ENCODE measurements around the gene AKR1E2. TPM values are rescaled to one million over a fixed set of nuclear protein-coding genes. Genes with fewer than 3 reads are reported as not detected.

AKR1E2 gene
- total RNA-seq, 1 donor from 2014 or later, result 4.9 TPM

GRCh38 chr10:4846775-4847174 lies 20.8 kb downstream of the AKR1E2 start:
- peaks cover 31% of the 10 kb centered on the region for H3K4me1 Mint-ChIP-seq (ENCODE audit: low read depth)
- DNase-seq (ENCODE audit: low spot score), result no peak
- H3K27ac Mint-ChIP-seq (ENCODE audit: unreplicated experiment), result no peak overlapping the region
- H3K27me3 Mint-ChIP-seq (ENCODE audit: low read depth), result no peaks in the 10 kb centered on the region
- no peaks in the 10 kb centered on the region for H3K9me3 Mint-ChIP-seq (ENCODE audit: low read depth)
- H3K36me3 Mint-ChIP-seq (ENCODE audit: low read depth), result peaks cover 2% of the 10 kb centered on the region
- H3K4me3 Mint-ChIP-seq (ENCODE audit: unreplicated experiment), result no peak overlapping the region
- no peak for TF ChIP-seq CTCF (IDR thresholded peaks at IDR 0.05)

GRCh38 chr10:4847561-4848355 lies 21.8 kb downstream of the AKR1E2 start:
- Mint-ChIP-seq H3K27ac (ENCODE audit: unreplicated experiment) (peak overlapping the region; percentile 96), H3K9me3 (ENCODE audit: low read depth) (no peaks in the 10 kb centered on the region), H3K27me3 (ENCODE audit: low read depth) (no peaks in the 10 kb centered on the region), H3K4me1 (ENCODE audit: low read depth) (peaks cover 31% of the 10 kb centered on the region), H3K36me3 (ENCODE audit: low read depth) (peaks cover under 1% of the 10 kb centered on the region), H3K4me3 (ENCODE audit: unreplicated experiment) (no peak overlapping the region)
- DNase-seq (ENCODE audit: low spot score), result no peak
- TF ChIP-seq CTCF (IDR thresholded peaks at IDR 0.05), result no peak

- Mint-ChIP-seq H3K27ac (ENCODE audit: unreplicated experiment) (peak overlapping the region; percentile 96), H3K4me3 (ENCODE audit: unreplicated experiment) (no peak overlapping the region), H3K27me3 (ENCODE audit: low read depth) (peaks cover 2% of the 10 kb centered on the region), H3K9me3 (ENCODE audit: low read depth) (no peaks in the 10 kb centered on the region), H3K4me1 (ENCODE audit: low read depth) (peaks cover 31% of the 10 kb centered on the region), H3K36me3 (ENCODE audit: low read depth) (no peaks in the 10 kb centered on the region)
- no peak for DNase-seq (ENCODE audit: low spot score)
- no peak for TF ChIP-seq CTCF (IDR thresholded peaks at IDR 0.05)
These were observed 22.5 kb downstream of the AKR1E2 start for GRCh38 chr10:4848356-4849041.

- Mint-ChIP-seq H3K9me3 (ENCODE audit: low read depth) (no peaks in the 10 kb centered on the region), H3K4me1 (ENCODE audit: low read depth) (peaks cover 31% of the 10 kb centered on the region)
These were observed 23.0 kb downstream of the AKR1E2 start for GRCh38 chr10:4849042-4849402.

More at GRCh38 chr10:4849042-4849402, 23.0 kb downstream of the AKR1E2 start:
- no peak for DNase-seq (ENCODE audit: low spot score)
- Mint-ChIP-seq H3K4me3 (ENCODE audit: unreplicated experiment) (no peak overlapping the region), H3K27me3 (ENCODE audit: low read depth) (peaks cover 3% of the 10 kb centered on the region), H3K27ac (ENCODE audit: unreplicated experiment) (no peak overlapping the region), H3K36me3 (ENCODE audit: low read depth) (no peaks in the 10 kb centered on the region)
- no peak for TF ChIP-seq CTCF (IDR thresholded peaks at IDR 0.05)

Measured in chondrocyte (in vitro differentiated cells).